ENCODE data around the gene TNC. TPM values are rescaled to one million over a fixed set of nuclear protein-coding genes. Genes with fewer than 3 reads are reported as not detected.

Gene TNC
- total and polyA plus RNA-seq, 4 donors: 8.5 to 1,047 (median 103) TPM

DNA sequence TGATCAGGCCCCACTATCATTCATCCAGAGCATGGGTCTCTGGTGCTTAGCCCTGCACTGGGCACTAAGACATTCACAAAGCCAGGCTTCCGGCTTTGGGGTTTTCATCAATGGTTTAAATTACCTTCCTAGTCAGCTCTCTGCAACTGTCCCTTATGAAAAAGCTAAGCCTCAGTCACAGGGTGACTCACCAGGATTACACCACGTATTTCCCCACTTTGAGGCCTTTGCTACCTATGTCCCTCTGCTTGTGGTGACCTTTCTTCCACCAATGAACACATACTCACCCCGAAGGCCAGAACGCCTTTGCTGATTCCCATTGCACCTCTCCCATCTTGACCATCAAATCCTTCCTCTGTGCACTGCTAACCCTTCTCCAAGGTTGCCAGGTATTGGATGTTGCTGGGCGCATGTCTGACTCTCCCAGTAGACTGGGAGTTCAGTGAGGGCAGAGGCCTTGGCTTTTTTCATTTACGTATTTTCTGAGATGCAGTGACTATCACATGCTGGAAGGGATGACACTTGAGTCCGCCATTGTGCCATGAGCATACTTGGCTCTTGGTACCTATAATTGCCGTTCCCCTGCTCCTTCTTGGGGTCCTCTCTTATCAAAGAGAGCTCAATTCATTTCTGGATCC lies 128.9 kb downstream of the TNC start:
- 94 to 96% methylated on average over 8 of the region's 8 CpGs for WGBS, 2 donors
- H3K36me3 ChIP-seq (ENCODE audit: control insufficient read depth in 1 of 2, insufficient read depth in 2 of 2, low read length in 1 of 2): no peaks in the 10 kb centered on the region
- DNase-seq: no peak
- ATAC-seq (ENCODE audit: low FRiP score): no peak
- intact Hi-C loops (cut with DNase I): no loop called here
- no peaks in the 10 kb centered on the region for H3K4me1 ChIP-seq (ENCODE audit: control insufficient read depth in 1 of 2, insufficient read depth in 2 of 2, low read length in 2 of 2)
- H3K27ac ChIP-seq (ENCODE audit: low read depth in 1 of 2, low read length in 2 of 2): no peak overlapping the region
- H3K27me3 ChIP-seq (ENCODE audit: control insufficient read depth in 1 of 2, insufficient read depth in 2 of 2, low read length in 1 of 2): no peaks in the 10 kb centered on the region
- no peaks in the 10 kb centered on the region for H3K9me3 ChIP-seq (ENCODE audit: control insufficient read depth, low read length)
- H3K4me3 ChIP-seq (ENCODE audit: low read length in 2 of 2): no peak overlapping the region

DNA sequence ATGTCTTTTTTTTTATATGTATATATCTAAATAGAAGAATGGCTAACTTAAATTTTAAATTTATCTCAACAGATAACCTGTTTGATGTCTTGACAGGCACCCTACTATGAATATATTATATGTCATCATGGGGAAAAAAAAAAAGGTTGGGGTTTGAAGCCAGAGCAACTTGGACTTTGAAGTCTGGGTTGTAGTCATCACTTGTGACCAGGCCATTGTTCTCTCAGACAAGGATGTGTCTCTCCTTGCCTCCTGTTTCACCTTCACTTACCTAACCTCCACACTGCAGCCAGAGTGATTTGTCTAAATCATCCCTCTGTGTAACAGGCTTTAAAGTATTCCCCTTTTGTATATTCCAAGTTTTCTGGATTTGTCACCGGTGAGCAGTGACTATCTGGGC lies 130.8 kb downstream of the TNC start:
- Histone ChIP-seq H3K9me3 (ENCODE audit: control insufficient read depth, low read length) (no peaks in the 10 kb centered on the region), H3K4me3 (ENCODE audit: low read length in 2 of 2) (no peak overlapping the region), H3K27ac (ENCODE audit: low read depth in 1 of 2, low read length in 2 of 2) (no peak overlapping the region), H3K36me3 (ENCODE audit: control insufficient read depth in 1 of 2, insufficient read depth in 2 of 2, low read length in 1 of 2) (no peaks in the 10 kb centered on the region), H3K27me3 (ENCODE audit: control insufficient read depth in 1 of 2, insufficient read depth in 2 of 2, low read length in 1 of 2) (no peaks in the 10 kb centered on the region), H3K4me1 (ENCODE audit: control insufficient read depth in 1 of 2, insufficient read depth in 2 of 2, low read length in 2 of 2) (no peaks in the 10 kb centered on the region)
- 88 to 89% methylated on average over 1 of the region's 1 CpG for WGBS, 2 donors
- intact Hi-C loops (cut with DNase I): no loop called here
- ATAC-seq (ENCODE audit: low FRiP score) (no peak), DNase-seq (no peak)

DNA sequence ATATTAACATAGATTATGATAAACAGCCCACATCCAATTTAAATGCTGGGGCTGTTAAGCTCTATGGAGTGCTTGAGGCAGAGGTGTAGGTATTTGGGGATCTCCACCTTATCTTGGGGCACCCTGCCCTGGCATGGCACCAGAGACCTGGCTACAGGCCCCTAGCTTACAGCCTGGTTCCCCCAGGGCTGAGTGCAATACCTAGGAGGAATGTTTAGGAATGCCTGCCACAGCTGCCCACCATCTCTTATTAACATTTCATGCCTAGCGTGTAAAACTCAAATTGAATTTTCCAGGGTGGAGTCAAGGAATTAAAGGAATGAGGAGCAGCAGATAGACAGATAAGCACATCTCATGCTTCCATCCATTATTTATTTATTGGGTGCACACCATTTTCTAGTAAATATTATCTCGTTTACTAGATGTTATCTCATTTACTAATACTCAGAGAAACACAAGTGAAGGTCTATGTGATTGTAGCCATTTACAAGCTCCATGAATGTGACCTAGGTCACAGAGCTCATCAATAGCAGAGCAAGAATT lies 131.9 kb downstream of the TNC start:
- Histone ChIP-seq H3K4me3 (ENCODE audit: low read length in 2 of 2) (no peak overlapping the region), H3K4me1 (ENCODE audit: control insufficient read depth in 1 of 2, insufficient read depth in 2 of 2, low read length in 2 of 2) (no peaks in the 10 kb centered on the region), H3K9me3 (ENCODE audit: control insufficient read depth, low read length) (no peaks in the 10 kb centered on the region), H3K27me3 (ENCODE audit: control insufficient read depth in 1 of 2, insufficient read depth in 2 of 2, low read length in 1 of 2) (no peaks in the 10 kb centered on the region), H3K36me3 (ENCODE audit: control insufficient read depth in 1 of 2, insufficient read depth in 2 of 2, low read length in 1 of 2) (no peaks in the 10 kb centered on the region), H3K27ac (ENCODE audit: low read depth in 1 of 2, low read length in 2 of 2) (no peak overlapping the region)
- DNase-seq (no peak), ATAC-seq (ENCODE audit: low FRiP score) (no peak)
- intact Hi-C loops (cut with DNase I): no loop called here
- WGBS, 2 donors: 54 to 65% methylated on average over 2 of the region's 2 CpGs

DNA sequence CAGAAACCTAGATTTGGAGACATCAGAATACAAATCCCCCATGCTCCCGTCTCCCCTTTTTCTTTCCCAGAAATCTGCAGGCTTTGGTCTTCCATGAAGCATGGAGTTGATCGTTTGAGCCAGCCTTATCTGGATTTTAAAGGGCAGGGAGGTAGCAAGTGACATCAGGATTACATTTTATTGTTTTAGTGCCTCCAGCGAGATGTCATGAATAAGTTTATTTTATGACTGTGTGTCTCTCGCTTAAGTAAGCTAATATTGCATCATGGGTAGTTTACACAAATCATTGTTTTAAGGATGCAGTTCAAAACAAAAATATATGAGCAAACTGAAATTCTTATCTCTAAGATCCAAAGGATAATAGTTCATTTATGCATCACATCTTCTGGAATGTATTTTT lies 136.9 kb downstream of the TNC start:
- no peak for DNase-seq
- ATAC-seq (ENCODE audit: low FRiP score): no peak
- Histone ChIP-seq H3K36me3 (ENCODE audit: control insufficient read depth in 1 of 2, insufficient read depth in 2 of 2, low read length in 1 of 2) (no peaks in the 10 kb centered on the region), H3K27ac (ENCODE audit: low read depth in 1 of 2, low read length in 2 of 2) (no peak overlapping the region), H3K4me1 (ENCODE audit: control insufficient read depth in 1 of 2, insufficient read depth in 2 of 2, low read length in 2 of 2) (no peaks in the 10 kb centered on the region), H3K9me3 (ENCODE audit: control insufficient read depth, low read length) (peaks cover 3% of the 10 kb centered on the region), H3K27me3 (ENCODE audit: control insufficient read depth in 1 of 2, insufficient read depth in 2 of 2, low read length in 1 of 2) (no peaks in the 10 kb centered on the region), H3K4me3 (ENCODE audit: low read length in 2 of 2) (no peak overlapping the region)
- intact Hi-C loops (cut with DNase I): no loop called here
- 44 to 52% methylated on average over 4 of the region's 4 CpGs for WGBS, 2 donors

DNA sequence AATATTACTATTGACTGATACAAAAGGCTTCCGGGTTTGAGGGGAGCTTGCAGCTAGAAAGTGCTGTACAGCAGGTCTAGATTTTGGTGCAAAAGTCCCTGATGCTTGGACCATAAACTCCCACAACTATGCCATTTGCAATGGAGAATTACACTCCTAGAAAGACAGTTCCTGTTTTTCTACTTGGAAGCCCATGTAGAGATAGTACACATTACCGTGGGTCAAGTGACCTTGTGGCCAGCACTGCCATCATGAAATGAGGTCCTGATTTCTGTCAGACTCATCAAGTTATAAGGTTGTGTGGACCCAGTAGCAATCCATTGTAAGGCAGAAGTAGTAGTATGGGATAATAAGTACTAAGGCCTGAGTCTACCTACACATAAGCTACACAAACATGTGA lies 144.7 kb downstream of the TNC start:
- no peak for ATAC-seq (ENCODE audit: low FRiP score)

DNA sequence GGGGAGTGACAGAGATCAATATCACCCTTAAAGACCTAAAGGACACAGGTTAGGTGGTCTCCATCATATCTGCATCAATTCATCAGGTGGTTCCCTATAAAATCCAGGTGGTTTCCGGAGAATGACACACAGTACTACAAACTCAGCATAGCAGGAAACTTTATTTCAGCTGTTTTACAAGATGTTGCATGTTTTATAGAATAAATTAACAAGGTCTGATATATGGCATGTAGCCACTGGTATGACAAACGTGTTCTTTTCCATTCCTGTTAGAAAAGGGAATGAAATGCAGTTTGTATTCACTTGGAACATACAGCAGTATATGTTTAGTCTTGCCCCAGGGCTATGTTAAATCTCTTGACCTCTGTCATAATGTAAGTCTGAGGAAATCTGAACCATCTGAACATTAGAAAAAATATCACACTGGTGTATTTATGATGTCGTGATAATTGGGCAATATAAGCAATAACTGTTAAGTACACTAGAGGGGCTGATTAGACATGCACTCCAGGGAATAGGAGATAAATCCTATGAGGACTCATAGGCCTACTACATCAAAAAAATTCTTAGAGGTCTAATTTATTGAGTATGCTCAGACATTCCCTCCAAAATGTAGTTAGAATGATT lies 145.3 kb downstream of the TNC start:
- H3K4me1 ChIP-seq (ENCODE audit: control insufficient read depth in 1 of 2, insufficient read depth in 2 of 2, low read length in 2 of 2): no peaks in the 10 kb centered on the region
- no peaks in the 10 kb centered on the region for H3K36me3 ChIP-seq (ENCODE audit: control insufficient read depth in 1 of 2, insufficient read depth in 2 of 2, low read length in 1 of 2)
- WGBS, 2 donors: 51 to 52% methylated on average over 3 of the region's 3 CpGs
- DNase-seq (no peak), ATAC-seq (ENCODE audit: low FRiP score) (no peak)
- H3K4me3 ChIP-seq (ENCODE audit: low read length in 2 of 2): no peak overlapping the region
- H3K27me3 ChIP-seq (ENCODE audit: control insufficient read depth in 1 of 2, insufficient read depth in 2 of 2, low read length in 1 of 2): no peaks in the 10 kb centered on the region
- no peak overlapping the region for H3K27ac ChIP-seq (ENCODE audit: low read depth in 1 of 2, low read length in 2 of 2)
- intact Hi-C loops (cut with DNase I): no loop called here
- no peaks in the 10 kb centered on the region for H3K9me3 ChIP-seq (ENCODE audit: control insufficient read depth, low read length)

More for the DNA sequence above, 144.7 kb downstream of the TNC start:
- 72 to 88% methylated on average over 2 of the region's 2 CpGs for WGBS, 2 donors
- H3K27ac ChIP-seq (ENCODE audit: low read depth in 1 of 2, low read length in 2 of 2): no peak overlapping the region
- H3K4me1 ChIP-seq (ENCODE audit: control insufficient read depth in 1 of 2, insufficient read depth in 2 of 2, low read length in 2 of 2): no peaks in the 10 kb centered on the region
- intact Hi-C loops (cut with DNase I): no loop called here
- no peaks in the 10 kb centered on the region for H3K9me3 ChIP-seq (ENCODE audit: control insufficient read depth, low read length)
- no peaks in the 10 kb centered on the region for H3K27me3 ChIP-seq (ENCODE audit: control insufficient read depth in 1 of 2, insufficient read depth in 2 of 2, low read length in 1 of 2)
- H3K36me3 ChIP-seq (ENCODE audit: control insufficient read depth in 1 of 2, insufficient read depth in 2 of 2, low read length in 1 of 2): no peaks in the 10 kb centered on the region
- H3K4me3 ChIP-seq (ENCODE audit: low read length in 2 of 2): no peak overlapping the region
- no peak for DNase-seq

Other genes with a start within 250 kb of the TNC start
- 1 to 10 TPM; 3.7 to 5.8 TPM for gene TNFSF8, start 187.6 kb downstream of the TNC start, total RNA-seq
- gene TNFSF8, start 187.6 kb downstream of the TNC start, polyA plus RNA-seq: 1 to 10 TPM in 1 of 2 donors, under 1 TPM in 1; 0.54 to 2.3 TPM